Suprapubic skin (tissue), 4 donors: ENCODE data around the gene TRIP4.
"Not testable (repeated sequence)": the region's sequence is repeated elsewhere in the genome, so short reads cannot be mapped to it uniquely, and the experiment has no call there.

Source experiments
- EP300 ChIP-seq: sonication (generic); formaldehyde crosslinking; IDR thresholded peaks from one replicate; pipeline ENCODE4 v1.6.1; 2017; ENCODE audit warnings: antibody characterized with exemption
- POLR2A ChIP-seq, 2 donors: fragments of 450-650 bp; IDR thresholded peaks; one replicate each; pipeline ENCODE4 v1.6.1; 2017; ENCODE audit warnings: antibody characterized with exemption in 2 of 2, mild to moderate bottlenecking in 2 of 2, moderate library complexity in 2 of 2
- POLR2AphosphoS5 ChIP-seq, 3 donors: sonication (generic); formaldehyde crosslinking; IDR thresholded peaks; one replicate each; pipeline ENCODE4 v1.6.1; 2017; ENCODE audit warnings: antibody characterized with exemption in 3 of 3
- TF ChIP-seq, protein P1 (sequence below), 2 donors: fragments of 200-600 bp in 1 of 2; fragments of 450-650 bp in 1 of 2; sonication (generic) in 1 of 2; IDR thresholded peaks; one replicate each; pipeline ENCODE4 v1.5.1; 2016 to 2019; ENCODE audit warnings: antibody characterized with exemption in 2 of 2, mild to moderate bottlenecking in 1 of 2, moderate library complexity in 1 of 2

DNA sequence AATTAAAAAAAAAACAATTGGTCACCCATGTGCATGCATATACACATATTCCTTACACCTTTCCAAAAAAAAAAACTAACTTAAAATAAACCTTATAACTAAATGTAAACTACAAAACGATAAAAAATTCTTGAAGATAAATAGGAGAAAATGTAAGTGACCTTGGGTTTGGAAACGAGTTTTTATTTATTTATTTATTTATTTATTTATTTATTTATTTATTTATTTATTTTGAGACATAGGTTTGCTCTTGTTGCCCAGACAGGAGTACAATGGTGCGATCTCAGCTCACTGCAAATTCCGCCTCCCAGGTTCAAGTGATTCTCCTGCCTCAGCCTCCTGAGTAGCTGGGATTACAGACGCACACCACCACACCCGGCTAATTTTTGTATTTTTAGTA is 41.4 kb upstream of the TRIP4 start:
- TF ChIP-seq, protein P1, sequence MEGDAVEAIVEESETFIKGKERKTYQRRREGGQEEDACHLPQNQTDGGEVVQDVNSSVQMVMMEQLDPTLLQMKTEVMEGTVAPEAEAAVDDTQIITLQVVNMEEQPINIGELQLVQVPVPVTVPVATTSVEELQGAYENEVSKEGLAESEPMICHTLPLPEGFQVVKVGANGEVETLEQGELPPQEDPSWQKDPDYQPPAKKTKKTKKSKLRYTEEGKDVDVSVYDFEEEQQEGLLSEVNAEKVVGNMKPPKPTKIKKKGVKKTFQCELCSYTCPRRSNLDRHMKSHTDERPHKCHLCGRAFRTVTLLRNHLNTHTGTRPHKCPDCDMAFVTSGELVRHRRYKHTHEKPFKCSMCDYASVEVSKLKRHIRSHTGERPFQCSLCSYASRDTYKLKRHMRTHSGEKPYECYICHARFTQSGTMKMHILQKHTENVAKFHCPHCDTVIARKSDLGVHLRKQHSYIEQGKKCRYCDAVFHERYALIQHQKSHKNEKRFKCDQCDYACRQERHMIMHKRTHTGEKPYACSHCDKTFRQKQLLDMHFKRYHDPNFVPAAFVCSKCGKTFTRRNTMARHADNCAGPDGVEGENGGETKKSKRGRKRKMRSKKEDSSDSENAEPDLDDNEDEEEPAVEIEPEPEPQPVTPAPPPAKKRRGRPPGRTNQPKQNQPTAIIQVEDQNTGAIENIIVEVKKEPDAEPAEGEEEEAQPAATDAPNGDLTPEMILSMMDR (IDR thresholded peaks at IDR 0.05): not testable (repeated sequence)
- TF ChIP-seq POLR2AphosphoS5 (IDR thresholded peaks at IDR 0.05); POLR2A (IDR thresholded peaks at IDR 0.05); EP300: not testable (repeated sequence)
